SKM-1 treated with dmso at 0.1 percent for 144 hours (cell line): Measurements from ENCODE around the gene SORCS2.

Experiments used
- DNase-seq: peaks from one replicate; lab custom pipeline; 2025; ENCODE audit not compliant: unreplicated experiment; lab: John Stamatoyannopoulos, UW

SORCS2 gene

DNA sequence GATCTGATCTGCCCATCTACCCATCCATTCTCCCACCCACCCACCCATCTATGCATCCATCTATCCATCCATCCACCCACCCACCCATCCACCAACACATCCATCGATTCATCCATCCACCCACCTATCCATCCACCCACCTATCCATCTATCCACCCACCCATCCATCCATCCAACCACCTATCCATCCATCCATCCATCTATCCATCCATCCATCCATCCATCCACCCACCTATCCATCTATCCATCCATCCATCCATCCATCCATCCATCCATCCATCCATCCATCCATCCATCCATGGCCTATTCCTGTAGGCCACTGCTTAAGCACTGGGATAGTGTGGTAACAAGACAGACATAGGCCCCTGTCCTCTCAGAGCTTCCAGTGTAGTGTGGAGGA lies 69.8 kb downstream of the SORCS2 start:
- no peak for DNase-seq

- no peak for DNase-seq
These were observed 70.8 kb downstream of the SORCS2 start for GRCh38 chr4:7263166-7263565.

DNA sequence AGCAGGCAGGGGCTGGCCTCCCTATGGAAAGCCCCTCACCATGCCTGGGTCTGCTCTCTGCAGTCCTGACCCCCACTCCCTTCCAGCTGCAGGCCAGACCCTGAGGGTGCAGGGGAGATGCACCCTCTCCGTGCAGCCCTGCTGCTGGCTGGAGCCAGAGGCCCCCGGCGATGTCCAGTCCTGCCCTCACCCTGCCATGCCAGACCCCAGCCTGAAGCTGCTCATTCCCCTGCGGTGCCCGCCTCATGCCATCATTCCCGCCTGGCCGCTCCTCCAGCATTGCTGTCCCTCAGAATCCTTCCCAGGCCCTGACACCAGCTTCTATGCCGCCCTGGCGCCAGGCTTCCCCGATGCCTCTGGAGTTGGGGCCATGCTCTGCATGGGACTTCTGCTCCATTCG lies 72.4 kb downstream of the SORCS2 start:
- DNase-seq, result no peak

DNA sequence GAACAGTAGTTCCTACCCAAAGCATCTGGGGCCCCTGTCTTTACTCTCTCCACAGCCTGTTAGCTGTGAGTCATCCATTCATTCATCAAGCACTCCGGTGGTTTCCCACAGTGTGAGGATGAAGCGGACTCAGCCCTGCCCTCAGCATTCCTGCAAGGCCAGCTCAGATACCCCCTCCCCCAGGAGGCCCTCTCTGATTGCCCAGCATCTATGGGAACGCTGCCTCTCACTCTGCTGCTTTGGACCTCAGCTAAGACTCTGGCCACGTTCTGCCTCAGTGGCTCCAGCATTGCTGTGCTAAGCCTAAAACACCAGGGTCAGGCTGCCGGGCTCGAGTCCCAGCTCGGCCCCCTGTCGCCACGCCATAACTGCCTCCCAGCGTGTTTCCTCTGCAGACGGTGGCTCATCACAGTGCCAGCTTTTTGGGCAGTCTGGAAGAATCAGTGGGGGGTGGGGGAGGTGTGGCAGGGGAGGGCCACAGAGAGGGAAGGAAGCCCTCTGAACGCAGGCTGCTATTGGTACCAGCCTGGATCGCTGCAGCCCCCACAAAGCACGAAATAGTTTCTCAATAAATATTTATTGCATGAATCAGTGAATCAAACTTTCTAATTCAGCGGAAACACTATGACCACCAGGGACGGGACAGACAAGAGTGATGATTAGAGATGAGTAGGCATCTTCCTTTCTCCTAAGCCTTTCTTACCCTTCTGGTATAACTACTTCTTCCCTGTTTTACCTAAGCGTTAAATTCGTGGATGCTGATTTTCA lies 74.4 kb downstream of the SORCS2 start:
- no peak for DNase-seq

DNA sequence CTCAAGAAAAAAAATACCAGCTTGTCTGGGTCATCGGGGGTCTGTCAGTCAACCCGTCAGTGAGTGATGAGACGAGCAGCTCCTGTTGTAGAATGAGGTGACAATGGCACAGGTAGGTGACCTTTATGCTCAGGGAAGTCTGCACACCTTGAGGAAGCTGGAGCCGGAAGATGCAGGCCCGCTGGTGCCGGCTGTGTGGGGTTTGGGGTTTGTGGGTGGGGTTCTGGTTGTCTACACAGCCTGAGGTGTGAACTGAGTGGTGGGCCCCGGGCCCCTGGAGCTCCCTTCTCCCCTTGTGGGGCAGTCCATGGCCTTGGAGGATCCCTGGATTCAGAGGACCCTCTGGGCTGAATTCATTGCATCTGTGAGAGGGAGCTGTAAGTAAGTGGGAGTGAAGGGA lies 75.5 kb downstream of the SORCS2 start:
- no peak for DNase-seq

- DNase-seq, result no peak
These were observed 76.6 kb downstream of the SORCS2 start for GRCh38 chr4:7268941-7269340.

- no peak for DNase-seq
These were observed 77.8 kb downstream of the SORCS2 start for GRCh38 chr4:7270121-7270520.

- no peak for DNase-seq
These were observed 80.1 kb downstream of the SORCS2 start for GRCh38 chr4:7272404-7272803.

DNA sequence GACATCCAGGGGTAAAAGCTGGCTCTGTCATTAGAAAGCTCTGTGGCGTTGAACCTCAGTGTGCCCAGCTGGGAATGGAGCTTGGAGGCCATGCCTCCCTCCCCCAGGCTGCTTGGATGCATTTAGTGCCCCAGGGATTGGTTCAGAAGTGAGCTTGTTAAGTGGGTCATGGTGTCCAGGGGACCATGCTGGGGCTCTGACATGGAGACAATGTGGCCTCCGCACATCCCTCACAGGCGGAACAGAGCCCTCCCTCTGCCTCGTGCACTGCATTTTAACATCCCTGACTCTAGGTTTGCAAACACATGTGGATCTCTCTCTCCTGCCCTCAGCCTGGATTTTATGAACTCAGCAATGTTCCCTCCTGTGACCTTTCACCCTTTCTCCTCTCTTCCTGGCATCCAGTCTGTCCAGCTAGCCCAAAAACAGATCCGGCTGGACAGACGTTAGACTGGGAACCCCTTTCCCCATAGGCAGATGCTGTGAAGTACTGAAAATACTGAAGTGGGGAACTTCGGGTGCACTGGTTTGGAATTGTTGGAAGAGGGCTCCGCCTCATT lies 81.5 kb downstream of the SORCS2 start:
- no peak for DNase-seq

GRCh38 chr4:7275067-7275466 lies 82.7 kb downstream of the SORCS2 start:
- DNase-seq, result no peak

GRCh38 chr4:7275490-7276154 lies 83.3 kb downstream of the SORCS2 start:
- DNase-seq, result no peak

- DNase-seq, result no peak
These were observed 84.2 kb downstream of the SORCS2 start for GRCh38 chr4:7276515-7276914.

GRCh38 chr4:7278071-7278765 lies 85.9 kb downstream of the SORCS2 start:
- no peak for DNase-seq

DNA sequence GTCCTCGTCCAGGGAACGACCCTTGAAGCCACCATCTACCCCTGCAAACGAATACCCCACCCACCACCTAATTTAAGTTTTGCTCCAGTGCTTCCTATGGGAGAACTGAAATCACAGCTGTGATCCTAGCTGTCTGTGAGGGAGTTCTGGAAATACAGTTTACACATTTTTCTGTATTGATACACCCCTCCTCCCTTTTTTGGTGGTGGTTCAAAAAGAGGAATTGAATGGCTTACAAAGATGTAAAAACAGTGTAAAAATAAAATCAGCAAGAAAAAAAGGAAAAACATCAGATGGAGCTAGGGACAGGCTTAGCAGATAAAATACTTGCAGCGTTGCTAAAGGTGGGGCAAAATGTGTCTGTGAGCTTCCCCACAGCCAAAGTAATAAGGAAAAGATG lies 86.6 kb downstream of the SORCS2 start:
- no peak for DNase-seq

GRCh38 chr4:7279902-7280301 lies 87.6 kb downstream of the SORCS2 start:
- DNase-seq, result no peak

GRCh38 chr4:7280926-7281690 lies 88.8 kb downstream of the SORCS2 start:
- DNase-seq, result no peak

DNA sequence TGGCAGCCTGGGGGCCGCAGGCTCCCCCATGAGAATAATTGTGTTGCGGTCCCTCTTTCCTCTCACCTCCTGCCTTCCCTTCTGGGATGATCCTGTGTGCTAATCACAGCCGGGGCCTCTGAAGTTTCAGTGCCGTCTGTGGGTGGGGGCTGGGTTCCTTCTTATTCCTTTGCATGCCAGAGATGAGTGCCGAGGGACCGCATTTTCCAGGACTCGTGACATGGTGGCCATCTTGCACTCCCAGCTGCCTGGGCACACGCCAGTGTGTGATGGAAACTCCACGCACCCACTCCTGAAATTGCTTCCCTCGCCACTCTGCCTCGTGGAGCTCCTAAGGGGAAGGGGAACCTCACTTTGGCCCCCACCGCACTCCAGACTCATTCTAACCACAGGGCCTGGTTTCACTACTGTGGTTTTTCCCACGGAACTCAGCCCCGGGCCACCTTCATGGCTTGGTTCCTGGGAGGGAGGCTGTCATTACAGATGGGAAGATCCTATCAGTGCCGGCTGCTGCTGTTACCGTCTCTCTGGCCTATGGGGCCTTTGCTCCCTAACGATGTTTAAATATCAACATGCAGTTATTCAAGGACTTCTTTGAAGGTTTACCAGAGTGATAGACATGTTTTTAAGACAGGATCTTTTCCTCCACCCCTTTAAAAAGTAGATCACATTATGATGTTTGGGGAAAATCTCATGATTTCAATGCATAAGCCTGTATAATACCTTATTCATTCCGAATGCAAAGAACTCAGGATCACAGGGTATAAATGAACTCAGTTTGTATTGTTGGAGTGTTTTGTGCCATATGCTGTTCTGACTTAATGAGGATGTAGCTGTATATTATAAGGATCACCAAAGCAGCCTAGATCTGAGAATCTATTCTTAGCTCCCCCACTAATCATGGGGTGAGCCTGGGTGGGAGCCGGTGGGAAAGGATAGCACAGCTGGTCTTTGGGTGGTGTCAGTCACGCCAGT lies 89.6 kb downstream of the SORCS2 start:
- no peak for DNase-seq

GRCh38 chr4:7282786-7283440 lies 90.6 kb downstream of the SORCS2 start:
- no peak for DNase-seq
